GM18508 (cell line): Measurements from ENCODE around the gene TSPEAR.

ENCODE experiments used
- ATAC-seq: cut with Tn5 transposase; IDR thresholded peaks from one replicate; pipeline ENCODE4 v1.9.1; 2021; ENCODE audit warnings: moderate number of reproducible peaks; ENCODE audit not compliant: insufficient read depth, unreplicated experiment

TSPEAR gene

GRCh38 chr21:44711327-44712202 is at the start of gene TSPEAR:
Gene TSPEAR (minus strand): TSS chr21:44711572. CDS start chr21:44711514, 58 bp downstream.
- no peak for ATAC-seq

DNA sequence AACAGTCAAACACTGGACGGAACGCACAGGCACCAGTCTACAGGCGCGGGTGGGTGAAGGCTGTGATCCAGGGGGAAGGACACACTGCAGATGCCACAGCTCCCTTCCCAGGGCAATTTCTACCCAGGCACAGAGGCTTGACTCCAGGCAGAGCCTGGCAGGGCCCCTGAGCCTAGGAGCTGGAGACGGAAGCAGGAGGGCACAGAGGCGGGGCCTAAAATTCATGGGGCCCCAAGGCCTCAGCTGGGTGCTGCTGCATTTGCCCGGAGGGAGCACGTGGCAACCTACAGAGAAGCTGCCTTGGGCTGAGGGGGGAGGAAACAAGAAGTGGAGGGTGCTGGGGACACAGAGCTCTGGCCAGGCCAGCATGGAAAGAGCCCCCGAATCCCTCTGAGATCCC is 49.0 kb upstream of the TSPEAR start:
- ATAC-seq, result no peak

DNA sequence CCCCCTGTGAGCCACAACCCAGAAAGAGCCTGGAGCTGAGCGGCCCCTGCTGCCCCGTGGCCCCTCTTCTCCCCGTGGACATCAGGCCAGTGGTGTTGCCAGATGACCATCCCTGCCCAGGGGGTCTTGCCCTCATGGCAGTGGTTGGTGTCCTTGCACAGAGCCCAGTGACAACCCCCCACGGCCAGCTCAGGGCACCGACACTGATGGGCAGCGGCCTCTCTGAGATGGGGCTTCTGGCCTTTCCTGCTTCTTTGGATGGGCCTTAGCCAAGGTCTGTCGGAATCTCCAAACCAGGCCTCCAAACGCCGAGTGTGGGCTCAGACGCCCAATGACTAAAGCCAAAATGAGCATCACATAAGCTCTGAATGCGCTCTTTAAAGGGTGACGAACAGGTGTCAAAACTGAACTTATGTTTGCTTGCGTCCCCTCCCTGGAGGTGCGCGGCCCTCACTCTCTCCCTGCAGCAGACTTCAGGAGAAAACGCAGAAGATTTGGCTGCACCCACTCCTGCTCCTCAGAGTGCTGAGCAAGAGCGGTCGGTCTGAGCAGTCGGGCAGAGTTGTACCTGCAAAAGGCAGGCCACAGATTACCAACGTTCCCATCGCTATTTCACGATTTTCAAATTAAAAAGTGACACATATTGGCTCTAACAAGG is 48.4 kb upstream of the TSPEAR start:
- no peak for ATAC-seq

DNA sequence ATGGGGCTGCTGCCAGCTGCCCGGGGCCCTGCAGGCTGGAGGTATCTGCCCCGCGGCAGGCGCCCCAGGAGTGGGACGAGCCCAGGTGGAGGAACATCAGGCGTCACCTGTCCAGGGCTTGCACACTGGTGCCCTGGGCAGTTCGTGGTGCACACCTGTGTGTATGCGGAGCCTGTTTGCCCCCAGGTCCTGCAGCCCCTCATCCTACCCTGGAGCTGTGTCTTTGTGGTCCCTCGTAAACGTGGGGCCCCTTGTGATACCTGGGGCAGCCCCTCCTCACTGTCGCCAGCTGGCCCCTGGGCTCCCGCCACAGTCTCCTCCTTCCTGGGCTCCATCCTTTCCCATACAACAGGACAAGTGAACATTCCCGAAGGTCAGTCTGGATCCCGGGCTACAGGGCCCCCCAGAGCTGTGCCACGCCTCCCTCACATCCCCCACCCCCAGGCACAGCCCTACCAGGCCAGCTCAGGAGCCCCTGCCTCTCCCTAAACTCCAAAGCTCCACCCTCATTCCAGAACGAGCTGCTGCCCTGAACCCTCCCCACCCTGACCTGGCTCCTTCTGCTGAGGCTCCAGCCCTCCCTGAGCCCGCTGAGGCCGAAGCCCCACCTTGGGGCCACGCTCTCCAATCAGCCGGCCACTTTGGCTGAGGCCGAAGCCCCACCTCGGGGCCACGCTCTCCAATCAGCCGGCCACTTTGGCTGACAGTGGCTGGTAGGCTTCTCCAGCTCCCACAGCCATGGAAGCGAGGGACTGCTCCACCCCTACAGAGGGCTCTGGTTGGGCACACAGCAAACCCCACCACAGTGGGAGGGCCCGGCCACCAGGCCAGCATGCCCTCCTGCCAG is 47.6 kb upstream of the TSPEAR start:
- no peak for ATAC-seq

- ATAC-seq, result no peak
These were observed 46.8 kb upstream of the TSPEAR start for GRCh38 chr21:44758141-44758561.

- ATAC-seq, result no peak
These were observed 46.4 kb upstream of the TSPEAR start for GRCh38 chr21:44757731-44758130.

GRCh38 chr21:44756423-44757185 is 45.2 kb upstream of the TSPEAR start:
- no peak for ATAC-seq

DNA sequence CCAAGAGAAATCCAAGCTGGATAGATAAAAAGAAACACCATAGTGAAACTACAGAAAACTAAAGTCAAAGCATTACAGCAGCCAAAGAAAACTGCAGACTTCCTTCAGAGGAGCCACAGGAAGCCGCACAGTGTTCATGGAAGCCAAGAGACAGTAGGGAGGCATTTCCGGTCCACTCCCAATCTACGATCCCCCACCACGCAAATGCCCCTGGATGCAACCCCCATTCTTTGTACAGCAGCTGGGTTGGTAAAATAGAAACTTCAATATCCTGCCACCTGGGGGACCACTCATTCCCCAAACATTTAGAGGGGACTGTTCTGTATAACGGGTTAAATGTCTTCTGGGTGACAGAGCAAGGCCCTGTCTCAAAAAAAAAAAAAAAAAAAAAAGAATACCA is 43.9 kb upstream of the TSPEAR start:
- no peak for ATAC-seq

GRCh38 chr21:44753357-44753756 is 42.0 kb upstream of the TSPEAR start:
- ATAC-seq, result no peak

GRCh38 chr21:44752671-44753235 is 41.4 kb upstream of the TSPEAR start:
- no peak for ATAC-seq

GRCh38 chr21:44751799-44752636 is 40.6 kb upstream of the TSPEAR start:
- no peak for ATAC-seq

DNA sequence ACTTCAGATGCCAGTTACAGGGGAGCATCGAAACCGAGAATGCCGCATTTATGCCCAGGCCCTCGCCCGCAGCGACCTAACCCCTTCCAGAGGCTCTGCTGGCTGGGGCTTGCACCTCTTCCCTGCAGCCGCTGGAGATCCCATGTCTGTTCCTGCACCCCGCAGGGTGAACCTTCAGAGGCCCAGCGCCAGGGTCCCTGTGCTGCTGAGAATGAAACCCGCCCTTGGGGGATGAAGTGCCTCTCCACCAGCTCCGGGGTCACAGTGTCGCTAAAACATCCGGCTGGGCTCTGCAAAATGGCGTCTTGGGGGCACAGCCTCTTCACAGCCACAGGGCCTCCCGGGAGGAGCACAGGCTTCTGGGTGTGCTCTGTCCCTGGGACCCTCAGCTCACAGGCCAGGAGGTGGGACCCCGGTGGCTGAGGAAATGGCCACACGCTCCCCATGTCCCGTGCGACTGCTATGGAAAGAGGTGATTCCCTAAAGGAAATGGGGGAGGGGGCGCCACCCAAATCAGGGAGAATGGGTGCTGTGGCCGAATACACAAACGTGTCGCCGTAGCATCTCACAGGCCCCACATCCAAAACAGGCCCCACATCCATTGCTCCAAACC is 39.9 kb upstream of the TSPEAR start:
- no peak for ATAC-seq

DNA sequence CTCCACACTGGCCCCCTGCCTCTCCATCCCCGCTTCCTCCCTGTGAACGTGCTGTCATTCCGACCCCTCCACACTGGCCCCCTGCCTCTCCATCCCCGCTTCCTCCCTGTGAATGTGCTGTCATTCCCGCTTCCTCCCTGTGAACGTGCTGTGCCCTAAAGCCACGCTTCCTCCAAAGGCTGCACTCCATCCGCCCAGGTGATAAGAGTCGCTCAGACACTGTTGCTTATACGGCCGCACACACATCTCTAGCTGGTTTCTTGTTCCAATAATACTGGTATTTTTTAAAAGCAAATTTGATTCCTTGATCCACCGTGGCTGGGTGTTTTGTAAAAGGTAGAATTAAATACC is 39.3 kb upstream of the TSPEAR start:
- no peak for ATAC-seq

GRCh38 chr21:44749759-44750674 is 38.6 kb upstream of the TSPEAR start:
- no peak for ATAC-seq

- ATAC-seq, result no peak
These were observed 37.9 kb upstream of the TSPEAR start for GRCh38 chr21:44749116-44749758.

GRCh38 chr21:44748621-44749020 is 37.2 kb upstream of the TSPEAR start:
- ATAC-seq, result no peak
